NCI-H1105 (cell line): Measurements from ENCODE around the gene AP3B1.

Experiments
- DNase-seq: peaks from one replicate; lab custom pipeline; 2025; lab: John Stamatoyannopoulos, UW

AP3B1 gene

GRCh38 chr5:78291687-78292086 is 2.8 kb downstream of the AP3B1 start:
- DNase-seq = no peak

DNA sequence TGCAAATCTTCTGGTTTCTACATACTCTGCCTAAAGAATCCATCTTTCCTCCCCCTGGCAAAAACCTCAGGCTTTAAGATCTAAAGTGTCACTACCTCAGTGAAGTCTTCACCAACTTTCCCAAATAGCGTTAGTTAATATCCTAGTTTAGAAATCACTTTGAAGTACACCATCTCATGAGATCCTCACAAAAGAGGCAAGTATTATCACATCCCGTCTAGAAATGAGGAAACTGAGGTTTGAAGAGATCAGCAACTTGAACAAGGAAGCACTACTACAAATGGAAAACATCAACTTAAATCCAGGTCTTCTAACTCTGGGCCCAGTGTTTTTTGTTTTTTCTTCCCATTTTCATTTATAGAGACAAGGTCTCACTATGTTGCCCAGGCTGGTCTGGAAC is 4.6 kb downstream of the AP3B1 start:
- DNase-seq = no peak

GRCh38 chr5:78288246-78288645 is 6.3 kb downstream of the AP3B1 start:
- no peak for DNase-seq

DNA sequence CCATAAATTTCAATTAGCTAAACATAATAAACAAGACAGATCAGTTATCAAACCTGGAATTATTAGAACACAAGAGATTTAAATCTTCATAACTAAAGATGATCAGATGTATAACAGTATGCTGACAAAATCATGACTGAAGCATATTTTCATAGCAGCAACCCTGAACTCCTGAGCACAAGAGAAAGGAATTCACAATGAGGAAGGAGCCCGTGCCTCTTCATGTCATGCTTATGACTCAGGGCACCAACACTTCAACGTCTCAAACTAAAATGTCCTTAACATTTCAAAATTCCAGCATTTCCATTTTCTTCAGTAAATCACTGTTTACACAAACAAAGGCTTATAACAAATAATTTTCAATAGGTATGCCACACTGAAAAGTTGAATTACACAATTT is 6.7 kb downstream of the AP3B1 start:
- DNase-seq = no peak

- no peak for DNase-seq
Measured at GRCh38 chr5:78287169-78287568, 7.3 kb downstream of the AP3B1 start.

GRCh38 chr5:78286290-78286689 is 8.2 kb downstream of the AP3B1 start:
- no peak for DNase-seq

DNA sequence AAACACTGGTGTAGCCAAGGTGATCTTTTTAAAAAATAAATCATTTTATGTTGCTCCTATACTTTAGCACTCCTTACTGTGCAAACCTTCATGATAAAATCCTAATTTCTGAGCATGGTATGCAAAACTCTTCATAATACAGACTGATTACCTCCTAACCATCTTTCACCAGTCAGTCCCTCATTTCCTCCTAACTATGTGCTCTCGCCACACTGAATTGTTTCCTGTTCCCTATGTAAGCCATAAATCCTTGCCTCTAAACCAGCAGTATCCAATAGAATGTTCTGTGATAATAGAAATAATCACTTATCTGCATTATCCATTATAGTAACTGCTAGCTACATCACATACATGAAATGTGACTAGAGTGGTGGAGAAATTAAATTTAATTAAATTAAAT is 10.7 kb downstream of the AP3B1 start:
- no peak for DNase-seq

DNA sequence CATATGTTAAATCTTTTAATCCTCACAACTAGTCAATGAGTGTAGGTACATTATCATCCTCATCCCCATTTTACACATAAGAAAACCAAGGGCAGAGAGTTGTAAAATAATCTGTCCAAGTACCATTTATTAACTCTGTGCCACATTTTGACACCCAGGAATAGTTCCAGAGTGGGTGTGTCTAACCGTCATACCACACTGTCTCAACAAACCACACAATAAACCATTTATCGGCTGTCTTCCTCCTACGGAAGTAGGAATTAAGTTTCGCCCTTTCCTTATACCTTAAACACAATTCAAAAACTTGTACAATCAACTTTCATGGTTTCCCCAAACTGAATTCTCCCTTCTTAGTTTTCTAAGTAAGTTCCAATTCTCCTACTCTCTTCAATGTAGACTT is 11.4 kb downstream of the AP3B1 start:
- no peak for DNase-seq

- no peak for DNase-seq
Measured at GRCh38 chr5:78280261-78280660, 14.2 kb downstream of the AP3B1 start.

- no peak for DNase-seq
Measured at GRCh38 chr5:78279194-78279593, 15.3 kb downstream of the AP3B1 start.

- DNase-seq = no peak
Measured at GRCh38 chr5:78277715-78278114, 16.8 kb downstream of the AP3B1 start.

- DNase-seq = no peak
Measured at GRCh38 chr5:78275998-78276543, 18.4 kb downstream of the AP3B1 start.

DNA sequence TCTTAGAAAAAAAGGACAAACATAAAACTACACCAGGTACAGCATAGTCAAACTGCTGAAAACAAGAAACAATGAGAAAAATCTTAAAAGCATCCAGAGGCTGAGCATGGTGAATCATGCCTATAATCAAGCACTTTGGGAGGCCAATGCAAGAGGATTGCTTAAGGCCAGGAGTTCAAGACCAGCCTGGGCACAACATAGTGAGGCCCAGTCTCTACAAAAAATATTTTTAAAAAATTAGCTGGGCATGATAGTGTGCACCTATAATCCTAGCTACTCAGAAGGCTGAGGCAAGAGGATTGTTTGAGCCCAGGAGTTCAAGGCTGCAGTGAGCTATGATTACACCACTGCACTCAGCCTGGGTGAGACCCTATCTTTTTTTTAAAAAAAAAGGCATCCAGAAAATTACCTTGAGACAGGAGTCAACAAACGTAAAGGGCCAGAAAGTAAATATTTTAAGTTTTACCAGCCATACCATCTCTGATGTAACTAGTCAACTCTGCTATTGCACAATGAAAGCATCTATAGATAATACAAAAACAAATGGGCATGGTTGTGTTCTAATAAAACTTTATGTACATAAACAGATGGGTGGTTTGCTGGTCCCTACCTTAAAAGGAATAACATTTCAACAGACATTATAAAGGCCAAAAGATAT is 19.8 kb downstream of the AP3B1 start:
- DNase-seq = no peak

GRCh38 chr5:78273436-78273835 is 21.1 kb downstream of the AP3B1 start:
- no peak for DNase-seq

DNA sequence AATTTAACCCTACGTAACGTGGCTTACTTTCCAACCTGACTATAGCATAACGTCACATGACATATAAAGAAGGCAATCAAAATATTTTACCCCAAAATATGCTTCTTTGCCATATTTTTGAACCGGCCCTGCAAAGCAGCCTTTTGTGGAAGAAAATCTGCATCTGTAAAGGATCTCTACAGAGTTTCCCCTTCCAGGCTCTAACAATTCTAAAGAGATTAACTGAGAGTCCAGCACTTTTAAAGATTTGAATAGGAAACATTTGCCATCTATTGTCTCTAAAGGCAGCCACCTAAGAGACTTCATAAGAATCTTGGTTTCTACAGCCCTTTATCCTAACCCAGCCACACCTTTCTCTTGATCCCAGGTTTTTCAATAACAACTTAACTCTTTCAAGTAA is 22.7 kb downstream of the AP3B1 start:
- no peak for DNase-seq

DNA sequence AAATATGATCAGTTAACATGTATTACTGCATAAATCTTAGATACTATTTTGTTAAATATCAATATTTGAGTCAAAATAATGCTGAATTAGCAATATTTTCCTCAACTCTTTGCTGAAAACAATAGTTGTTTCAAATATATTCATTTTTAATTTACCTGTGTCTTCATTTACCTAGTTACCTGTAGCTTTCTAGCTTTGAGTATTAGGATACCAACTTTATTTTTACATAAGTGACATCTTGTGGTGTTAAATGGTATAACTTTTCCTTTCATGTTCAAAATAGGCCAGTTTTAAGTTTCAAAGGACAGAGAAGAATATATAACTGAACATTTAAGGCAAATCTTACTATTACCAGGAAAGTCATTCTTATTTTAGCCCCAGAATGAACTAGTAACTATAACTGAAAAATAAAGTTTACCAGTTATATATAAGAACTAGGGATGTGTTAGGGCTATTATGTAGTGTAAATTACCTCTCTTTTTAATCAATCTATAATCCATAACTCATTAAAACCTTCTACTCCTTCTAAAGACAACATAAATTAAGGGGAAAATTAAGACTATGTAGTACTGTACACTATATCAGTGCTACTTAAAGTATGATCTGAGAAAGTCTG is 25.3 kb downstream of the AP3B1 start:
- DNase-seq = no peak

DNA sequence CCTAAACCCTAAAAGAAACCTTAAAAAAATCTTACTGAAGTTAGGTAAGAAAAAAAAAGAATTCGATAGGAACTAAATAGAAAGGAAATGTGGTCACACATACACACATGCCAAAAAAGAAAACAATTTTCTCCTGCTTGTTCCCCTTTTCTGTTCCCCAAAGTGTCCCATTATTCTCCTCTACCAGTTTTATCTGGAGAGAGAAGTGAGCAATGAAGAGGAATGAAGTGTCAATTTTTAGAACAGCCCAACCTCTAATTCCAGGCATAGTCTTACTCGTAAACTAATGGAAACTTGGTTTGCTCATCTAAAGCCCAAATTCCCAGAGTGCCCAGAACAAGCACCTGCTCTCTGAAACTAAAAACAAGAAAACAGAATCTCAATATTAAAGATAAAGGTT is 26.1 kb downstream of the AP3B1 start:
- DNase-seq = no peak

GRCh38 chr5:78265163-78265562 is 29.3 kb downstream of the AP3B1 start:
- no peak for DNase-seq

GRCh38 chr5:78264600-78264999 is 29.9 kb downstream of the AP3B1 start:
- no peak for DNase-seq

DNA sequence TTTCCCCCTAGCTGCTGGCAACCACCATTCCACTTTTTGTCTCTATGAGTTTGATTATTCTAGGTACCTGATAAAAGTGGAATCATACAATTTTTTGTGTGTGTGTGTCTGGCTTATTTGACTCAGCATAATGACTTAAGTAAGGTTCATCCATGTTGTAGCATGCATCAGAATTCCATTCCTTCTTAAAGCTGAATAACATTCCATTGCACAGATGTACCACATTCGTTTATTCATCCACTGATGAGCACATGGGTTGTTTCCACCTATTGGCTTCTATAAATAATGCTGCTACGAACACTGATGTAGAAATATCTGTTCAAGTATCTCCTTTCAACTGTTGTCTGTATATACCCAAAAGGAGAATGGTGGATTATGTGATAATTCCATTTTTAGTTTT is 33.7 kb downstream of the AP3B1 start:
- no peak for DNase-seq

- no peak for DNase-seq
Measured at GRCh38 chr5:78253201-78253600, 41.3 kb downstream of the AP3B1 start.

- no peak for DNase-seq
Measured at GRCh38 chr5:78252715-78253114, 41.8 kb downstream of the AP3B1 start.

DNA sequence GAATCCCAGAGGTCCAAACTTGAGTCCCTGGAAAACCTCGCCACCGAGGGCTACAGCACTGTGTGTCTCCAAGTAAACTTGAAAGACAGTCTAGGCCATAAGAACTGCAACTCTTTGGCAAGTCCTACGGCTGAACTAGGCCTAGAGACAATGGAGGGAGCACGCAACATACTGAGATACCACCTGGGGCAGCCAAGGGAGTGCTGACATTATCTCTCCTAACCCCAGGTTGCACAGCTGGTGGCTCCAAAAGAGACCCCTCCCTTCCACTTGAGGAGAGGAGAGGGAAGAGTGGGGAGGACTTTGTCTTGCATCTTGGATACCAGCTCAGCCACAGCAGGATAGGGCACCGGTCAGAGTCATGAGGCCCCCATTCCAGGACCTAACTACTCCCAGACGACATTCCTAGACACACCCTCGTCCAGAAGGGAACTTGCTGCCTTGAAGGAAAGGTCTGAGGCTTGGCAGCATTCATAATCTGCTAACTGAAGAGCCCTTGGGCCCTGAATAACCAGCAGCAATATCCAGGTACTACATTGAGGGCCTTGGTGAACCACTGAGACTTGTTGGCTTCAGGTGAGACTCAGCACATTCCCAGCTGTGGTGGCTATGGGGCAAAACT is 42.7 kb downstream of the AP3B1 start:
- DNase-seq = no peak
